Endothelial cell of umbilical vein (primary cell): ENCODE measurements around the gene SLC25A5.

Experiments used
- POLR2AphosphoS5 ChIP-seq: IDR thresholded peaks from 2 replicates; pipeline ENCODE4 v1.6.1; 2012; ENCODE audit warnings: low read depth, mild to moderate bottlenecking, control low read depth, low read length, moderate library complexity; ENCODE audit not compliant: insufficient read depth
- TF ChIP-seq, protein P1 (sequence below), 2 donors: IDR thresholded peaks; 1 replicate in 1 of 2; 2 replicates in 1 of 2; pipeline ENCODE4 v1.5.1; 2011; ENCODE audit warnings: low read length in 2 of 2, mild to moderate bottlenecking in 2 of 2, moderate library complexity in 2 of 2, control low read depth in 1 of 2, inconsistent platforms in 1 of 2, low read depth in 1 of 2; ENCODE audit not compliant: insufficient read depth in 1 of 2; ENCODE audit errors: extremely low read depth in 1 of 2

DNA sequence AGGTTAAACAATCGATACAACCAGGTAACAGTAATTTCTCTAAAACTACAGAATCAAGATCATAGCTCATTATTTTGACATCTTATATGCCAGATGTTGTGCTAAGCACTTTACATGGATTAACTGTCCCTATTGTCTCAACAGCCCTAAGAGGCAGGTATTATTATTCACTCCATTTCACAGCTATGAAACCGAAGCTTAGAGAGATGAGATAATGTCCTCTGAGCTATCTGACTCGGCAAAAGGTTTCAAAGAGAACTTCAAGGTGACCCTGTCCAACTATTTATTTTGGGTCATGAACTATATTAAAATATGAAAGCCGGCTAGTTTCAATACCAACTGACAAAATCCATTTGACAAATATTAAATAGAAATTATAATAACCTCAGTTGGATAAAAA lies 10.3 kb downstream of the SLC25A5 start:
- no peak for TF ChIP-seq POLR2AphosphoS5
- TF ChIP-seq, protein P1, sequence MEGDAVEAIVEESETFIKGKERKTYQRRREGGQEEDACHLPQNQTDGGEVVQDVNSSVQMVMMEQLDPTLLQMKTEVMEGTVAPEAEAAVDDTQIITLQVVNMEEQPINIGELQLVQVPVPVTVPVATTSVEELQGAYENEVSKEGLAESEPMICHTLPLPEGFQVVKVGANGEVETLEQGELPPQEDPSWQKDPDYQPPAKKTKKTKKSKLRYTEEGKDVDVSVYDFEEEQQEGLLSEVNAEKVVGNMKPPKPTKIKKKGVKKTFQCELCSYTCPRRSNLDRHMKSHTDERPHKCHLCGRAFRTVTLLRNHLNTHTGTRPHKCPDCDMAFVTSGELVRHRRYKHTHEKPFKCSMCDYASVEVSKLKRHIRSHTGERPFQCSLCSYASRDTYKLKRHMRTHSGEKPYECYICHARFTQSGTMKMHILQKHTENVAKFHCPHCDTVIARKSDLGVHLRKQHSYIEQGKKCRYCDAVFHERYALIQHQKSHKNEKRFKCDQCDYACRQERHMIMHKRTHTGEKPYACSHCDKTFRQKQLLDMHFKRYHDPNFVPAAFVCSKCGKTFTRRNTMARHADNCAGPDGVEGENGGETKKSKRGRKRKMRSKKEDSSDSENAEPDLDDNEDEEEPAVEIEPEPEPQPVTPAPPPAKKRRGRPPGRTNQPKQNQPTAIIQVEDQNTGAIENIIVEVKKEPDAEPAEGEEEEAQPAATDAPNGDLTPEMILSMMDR (IDR thresholded peaks at IDR 0.05; ENCODE audit: extremely low read depth in 1 of 2, insufficient read depth in 1 of 2, low read depth in 1 of 2, low read length in 2 of 2) = no peak
